HUDEP-2 (cell line): ENCODE data around the gene PXT1.
"Not testable (repeated sequence)": the region's sequence is repeated elsewhere in the genome, so short reads cannot be mapped to it uniquely, and the experiment has no call there.

ENCODE experiments used
- DNase-seq, 76 experiments: peaks; one replicate each; lab custom pipeline; 2025; ENCODE audit not compliant: unreplicated experiment in 76 of 76; lab: John Stamatoyannopoulos, UW

The PXT1 gene, protein sequence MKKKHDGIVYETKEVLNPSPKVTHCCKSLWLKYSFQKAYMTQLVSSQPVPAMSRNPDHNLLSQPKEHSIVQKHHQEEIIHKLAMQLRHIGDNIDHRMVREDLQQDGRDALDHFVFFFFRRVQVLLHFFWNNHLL

DNA sequence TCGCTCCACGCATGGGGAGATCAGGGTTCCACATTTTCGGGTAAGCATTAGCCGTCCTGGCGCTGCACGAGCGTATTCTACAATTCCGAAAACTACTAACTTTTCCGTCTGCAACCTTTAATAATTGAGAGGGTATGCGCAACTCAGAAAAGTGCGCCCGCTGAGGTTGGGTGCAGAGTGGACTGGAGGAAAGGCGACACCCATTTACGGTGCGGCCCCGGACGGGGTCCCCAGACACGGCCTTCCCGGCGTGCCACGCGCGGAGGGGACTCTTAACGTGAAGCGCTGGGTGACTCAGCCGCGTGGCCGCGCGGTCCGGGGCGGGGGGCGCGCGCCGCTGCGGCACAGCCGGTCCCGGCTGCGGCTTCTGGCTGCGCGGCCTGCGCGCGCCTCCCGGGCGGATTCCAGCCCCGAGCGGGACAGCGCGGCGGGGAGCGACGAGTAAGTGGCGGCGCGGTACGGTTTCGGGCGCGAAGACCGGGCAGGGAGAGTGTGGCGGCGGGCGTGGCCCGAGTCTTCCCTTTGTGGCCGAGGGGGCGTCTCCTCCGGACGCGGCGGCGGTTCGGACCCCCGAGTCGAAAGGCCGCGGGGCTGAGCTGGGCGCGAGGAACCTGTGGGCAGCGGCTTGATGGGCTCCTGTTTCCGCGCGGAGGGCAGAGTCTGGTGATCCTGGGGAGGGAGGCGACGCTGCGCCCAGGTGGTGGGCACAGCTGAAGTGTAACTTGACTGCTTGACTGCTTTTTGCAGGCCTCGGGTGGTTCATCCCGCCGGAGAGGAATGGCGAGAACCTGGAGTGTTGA lies at the start of gene PXT1, which contains the start of gene KCTD20:
Gene PXT1 (minus strand): TSS at position 184 of the 800 bp plus-strand sequence. CDS start 16,772 bp downstream, outside the sequence.
Gene KCTD20 (plus strand): TSS at position 330 of the 800 bp plus-strand sequence. CDS start 27,098 bp downstream, outside the sequence.
- DNase-seq: peak in 75 of 76 experiments; percentile 36 to 89 (median 82)

DNA sequence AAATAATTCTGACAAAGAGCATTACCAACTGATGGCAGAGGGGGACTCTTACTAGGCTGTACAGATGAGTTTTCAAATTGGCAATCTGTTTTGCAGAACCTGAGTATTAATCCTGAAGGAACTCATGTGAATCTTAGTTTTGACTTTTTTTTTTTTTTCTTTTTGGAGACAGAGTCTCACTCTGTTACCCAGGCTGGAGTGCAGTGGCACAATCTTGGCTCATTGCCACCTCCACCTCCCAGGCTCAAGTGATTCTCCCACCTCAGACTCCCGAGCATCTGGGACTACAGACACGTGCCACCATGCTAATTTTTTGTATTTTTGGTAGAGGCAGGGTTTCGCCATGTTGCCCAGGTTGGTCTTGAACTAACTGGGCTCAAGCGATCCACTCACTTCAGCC lies 49.4 kb upstream of the PXT1 start:
- DNase-seq: no peak

DNA sequence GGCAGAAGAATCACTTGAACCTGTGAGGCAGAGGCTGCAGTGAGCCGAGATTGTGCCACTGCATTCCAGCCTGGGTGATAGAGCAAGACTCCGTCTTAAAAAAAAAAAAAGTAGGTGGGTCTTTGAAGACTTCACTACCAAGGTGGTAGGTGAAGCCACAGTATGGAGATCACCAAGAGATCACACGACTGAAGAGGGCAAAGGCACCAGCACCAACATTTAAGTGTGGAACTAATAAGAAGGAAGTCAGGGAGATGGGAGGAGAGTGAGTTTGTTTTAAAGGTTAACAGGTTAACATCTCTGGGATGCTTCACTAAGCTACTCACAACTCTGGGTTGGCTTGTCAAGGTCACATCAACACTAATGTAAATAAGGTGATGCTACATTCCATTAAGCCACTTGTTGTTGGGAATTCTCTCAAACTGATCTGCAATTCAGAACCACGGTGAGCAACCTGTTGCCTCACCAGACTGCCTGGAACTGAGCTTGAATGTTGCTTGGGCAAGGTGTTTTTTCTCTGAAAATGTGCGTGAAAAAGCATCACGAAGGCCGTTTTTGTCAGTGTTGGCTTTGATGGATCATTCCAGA lies 48.8 kb upstream of the PXT1 start:
- DNase-seq: no peak

DNA sequence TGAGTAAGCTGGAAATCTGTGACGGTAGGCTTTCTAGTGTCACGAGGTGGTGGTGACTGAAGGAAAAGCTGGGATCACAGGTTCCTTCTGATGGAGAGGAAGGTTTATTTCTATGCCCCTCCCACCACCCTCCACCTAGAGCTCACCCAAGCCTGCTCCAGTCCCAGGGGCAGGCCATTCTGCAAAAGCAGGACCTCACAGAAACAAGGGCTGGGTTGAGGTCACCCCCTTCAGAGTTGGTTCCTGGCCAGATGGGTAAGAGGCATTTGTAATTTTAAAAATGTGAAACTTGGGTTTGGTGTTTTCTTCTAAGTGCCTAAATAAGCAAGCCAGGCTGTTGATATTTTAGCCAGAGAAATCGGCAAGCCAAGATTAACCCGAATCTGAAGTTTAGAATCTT lies 46.8 kb upstream of the PXT1 start:
- no peak for DNase-seq

DNA sequence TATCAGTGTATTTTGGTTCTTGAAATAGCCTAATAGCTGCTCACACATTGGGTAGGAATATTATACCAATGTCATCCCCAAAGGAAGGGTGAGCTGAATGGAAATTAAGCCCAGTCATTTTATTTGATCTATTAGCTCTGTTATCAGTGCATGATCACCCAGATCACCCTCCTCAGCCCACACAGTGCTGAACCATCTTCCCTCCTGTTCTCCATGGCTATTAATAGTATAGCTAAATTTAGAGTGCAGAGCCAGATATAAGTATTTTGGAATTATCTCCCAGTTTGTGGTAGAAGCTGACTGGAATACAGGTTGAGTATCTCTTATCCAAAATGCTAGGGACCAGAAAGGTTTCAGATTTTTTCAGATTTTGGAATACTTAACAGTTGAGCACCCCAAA lies 45.6 kb upstream of the PXT1 start:
- peak in 1 of 76 experiments; percentile 32 for DNase-seq

DNA sequence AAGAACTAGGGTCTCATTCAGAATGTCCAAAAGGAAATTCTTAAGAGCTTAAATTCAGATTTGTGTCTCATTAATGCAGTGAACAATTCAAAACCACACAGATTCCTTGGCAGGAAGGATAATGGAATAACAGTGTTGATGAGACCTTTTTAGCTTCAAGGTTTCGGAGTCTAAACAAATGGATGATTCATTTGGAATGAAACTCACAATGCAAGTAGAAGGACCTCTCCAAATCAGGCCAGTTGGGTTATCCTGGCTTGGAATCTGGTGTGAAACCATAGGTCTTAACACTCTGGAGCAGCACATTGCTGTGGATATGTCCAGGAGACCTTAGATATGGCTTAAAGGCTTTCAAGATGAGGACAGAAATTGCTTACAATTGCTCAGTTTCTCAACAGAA lies 45.0 kb upstream of the PXT1 start:
- DNase-seq: no peak

DNA sequence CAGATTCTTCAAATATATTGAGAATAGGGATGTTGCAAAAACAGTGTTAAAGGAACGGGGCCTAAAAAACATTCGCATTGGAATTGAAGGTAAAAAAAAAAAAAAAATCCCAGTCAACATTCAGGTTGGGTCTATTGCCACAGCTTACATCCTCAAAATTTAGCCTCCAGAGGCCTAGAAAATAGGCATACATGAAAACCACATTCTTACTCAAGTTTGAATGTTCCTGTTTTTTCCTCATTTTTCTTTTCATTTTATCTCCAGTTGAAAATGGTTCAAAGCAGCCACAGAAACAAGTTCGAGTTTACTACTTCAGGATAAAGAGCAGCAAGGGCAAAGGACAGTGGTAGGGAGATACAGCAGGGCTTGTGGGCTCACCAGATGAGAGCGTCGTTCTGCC lies 42.1 kb upstream of the PXT1 start:
- no peak for DNase-seq

DNA sequence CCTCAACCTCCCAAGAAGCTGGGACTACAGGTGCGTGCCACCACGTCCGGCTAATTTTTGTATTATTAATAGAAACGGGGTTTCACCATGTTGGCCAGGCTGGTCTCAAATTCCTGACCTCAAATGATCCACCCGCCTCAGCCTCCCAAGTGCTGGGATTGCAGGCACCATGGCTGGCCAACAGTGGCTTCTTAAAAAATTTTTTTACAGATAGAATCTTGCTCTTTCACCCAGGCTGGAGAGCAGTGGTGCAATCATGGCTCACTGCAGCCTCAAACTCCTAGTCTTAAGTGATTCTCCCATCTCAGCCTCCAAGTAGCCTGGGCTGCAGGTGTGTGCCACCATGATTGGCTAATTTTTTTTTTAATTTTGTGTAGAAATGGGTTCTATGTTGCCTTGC lies 40.7 kb upstream of the PXT1 start:
- not testable (repeated sequence) for DNase-seq

DNA sequence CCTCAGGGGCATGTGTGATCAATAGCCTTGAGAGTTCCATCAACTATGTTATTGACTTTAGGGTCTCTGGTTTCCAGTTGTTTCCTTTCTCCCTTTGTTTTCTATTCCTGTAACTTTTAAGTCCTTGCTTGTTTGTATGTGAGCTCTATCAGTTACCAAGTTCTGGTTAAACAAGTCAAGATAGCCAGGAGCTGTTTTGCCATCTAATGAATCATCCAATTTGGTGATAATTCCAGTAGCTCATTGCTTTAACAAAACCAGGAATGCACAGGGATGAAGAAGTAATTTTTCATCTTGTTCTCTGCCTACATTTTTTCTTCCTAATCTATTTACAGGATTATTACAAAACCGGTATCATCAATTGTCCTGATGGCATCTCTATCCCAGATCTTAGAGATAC lies 36.6 kb upstream of the PXT1 start:
- no peak for DNase-seq

DNA sequence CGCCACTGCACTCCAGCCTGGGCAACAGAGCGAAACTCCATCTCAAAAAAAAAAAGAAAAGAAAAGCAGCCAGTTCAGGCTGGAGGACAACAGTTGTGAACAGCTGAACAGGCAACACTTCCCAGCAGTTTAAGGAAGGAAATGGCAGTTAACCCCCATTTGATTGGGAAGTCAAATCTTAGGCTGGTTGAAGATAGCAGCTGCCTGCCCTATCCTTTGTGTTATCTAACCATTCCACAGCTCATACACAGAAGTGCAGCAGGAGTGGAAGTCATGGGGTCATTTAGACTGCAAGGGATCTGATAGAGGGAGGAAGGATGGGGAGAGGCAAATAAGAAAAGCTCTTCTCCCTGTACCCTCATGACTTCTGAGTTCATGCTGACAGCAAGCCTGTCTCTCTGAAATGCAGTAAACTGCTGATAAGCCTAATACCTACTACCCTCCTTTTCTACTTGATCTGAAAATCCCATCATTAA lies 35.4 kb upstream of the PXT1 start:
- peak in 29 of 76 experiments; percentile 5 to 73 (median 33) for DNase-seq

DNA sequence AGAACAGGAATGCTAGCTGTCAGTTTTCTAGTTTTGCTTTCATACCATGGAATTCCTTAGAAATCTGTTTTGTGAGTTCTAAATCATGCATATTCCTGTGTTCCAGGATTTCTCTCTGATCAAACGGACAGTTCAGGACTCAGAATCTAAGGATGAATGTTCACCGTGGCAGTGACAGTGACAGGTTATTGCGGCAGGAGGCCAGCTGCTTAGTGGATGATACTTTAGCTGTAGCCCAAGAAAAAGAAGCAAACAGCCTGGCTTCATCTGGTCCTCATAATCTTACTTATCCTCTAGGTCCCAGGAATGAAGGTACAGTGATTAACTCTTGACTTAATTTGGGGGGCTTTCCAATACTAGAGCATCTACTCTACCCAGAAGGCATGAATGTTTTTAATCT lies 27.3 kb upstream of the PXT1 start:
- no peak for DNase-seq

DNA sequence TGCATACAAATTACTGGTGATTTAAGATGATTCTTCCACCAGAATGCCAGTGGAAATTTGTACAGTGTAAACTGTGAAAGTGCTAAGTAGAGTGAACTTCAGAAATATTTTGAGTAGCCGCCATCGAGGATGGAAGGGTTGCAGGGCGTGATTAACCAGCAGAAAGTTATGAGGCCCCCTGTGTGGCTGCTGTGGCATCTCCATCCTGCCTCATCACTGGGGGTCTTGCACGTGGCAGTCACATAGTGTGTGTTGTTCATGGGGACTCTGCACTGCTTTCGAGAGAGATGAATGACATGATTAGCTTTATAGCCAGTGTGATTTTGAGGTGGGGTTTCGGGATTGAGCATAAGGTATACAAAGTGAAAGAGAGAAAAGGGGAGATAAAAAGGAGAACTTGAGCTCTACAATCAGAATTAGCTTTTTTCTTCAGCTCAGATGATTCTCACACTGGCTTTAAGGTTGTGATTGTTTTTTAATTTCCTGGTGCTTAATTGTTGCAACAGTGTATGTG lies 26.6 kb upstream of the PXT1 start:
- DNase-seq: no peak

DNA sequence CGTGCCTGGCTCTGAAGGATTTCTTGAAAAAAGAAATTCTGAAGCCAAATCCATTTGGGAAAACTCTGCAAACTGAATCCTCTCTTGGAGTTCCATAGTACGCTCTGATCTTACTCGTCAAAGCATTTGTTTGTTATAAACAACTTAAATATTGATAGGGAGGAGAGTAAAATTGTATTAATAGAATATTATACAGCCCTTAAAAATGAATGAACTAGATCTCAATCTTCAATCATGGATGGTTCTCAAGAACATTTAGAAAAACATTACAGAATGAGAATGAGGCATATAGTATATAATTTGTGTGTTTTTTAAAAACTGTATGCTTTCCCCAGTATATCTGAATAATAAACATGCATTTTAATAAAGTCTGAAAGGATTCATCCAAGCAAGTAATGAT lies 25.0 kb upstream of the PXT1 start:
- DNase-seq: no peak

DNA sequence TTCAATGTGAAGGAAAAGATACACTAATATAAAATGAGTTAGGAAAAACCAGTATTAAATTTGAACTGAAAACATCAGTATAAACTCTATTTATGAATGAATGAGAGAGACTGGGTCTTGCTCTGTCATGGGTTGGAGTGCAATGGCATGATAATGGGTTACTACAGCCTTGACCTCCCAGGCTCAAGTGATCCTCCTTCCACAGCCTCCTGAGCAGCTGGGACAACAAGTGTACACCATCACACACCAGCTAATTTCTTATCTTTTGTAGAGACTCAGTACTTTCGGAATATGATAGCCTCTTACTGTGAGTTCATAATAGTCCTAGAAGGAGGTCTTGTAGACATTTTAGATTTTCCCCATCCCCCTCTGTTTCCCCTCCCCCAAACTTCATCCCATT lies 21.6 kb upstream of the PXT1 start:
- DNase-seq: no peak

DNA sequence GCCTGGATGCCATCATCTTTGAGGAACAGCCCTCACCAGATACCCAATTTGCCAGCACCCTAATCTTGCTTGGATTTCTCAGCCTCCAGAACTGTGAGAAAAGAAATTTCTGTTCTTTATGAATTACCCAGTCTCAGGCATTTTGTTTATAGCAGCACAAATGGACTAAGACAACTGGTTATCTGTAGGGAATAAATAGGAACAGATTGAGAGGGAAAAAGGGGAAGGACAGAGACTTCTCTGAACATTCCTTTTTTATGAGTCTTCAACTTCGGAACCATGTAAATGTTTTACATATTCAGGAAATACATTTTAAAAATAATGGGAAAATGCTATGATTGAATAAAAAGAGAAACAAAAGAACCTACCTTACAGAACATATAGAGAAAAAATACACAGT lies 21.0 kb upstream of the PXT1 start:
- DNase-seq: no peak

DNA sequence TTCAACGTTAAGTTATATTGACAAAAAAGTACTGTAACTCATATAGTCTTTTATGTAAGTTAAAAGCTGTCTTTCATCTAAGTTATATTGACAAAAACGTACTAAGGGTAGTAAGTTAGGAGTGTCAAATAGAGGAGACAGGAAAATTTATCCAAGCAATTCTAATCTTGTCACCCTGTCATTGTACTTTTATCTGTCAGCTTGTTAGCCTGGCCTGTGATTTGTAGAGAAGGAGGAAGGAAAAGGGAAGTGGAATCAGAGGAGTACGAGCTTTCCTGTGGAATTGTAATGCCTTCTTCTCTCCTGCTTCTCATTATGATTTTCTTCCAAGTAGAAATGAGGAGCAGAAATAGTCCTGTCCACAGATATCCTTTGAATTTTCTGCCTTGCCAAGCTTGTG lies 19.0 kb upstream of the PXT1 start:
- no peak for DNase-seq

DNA sequence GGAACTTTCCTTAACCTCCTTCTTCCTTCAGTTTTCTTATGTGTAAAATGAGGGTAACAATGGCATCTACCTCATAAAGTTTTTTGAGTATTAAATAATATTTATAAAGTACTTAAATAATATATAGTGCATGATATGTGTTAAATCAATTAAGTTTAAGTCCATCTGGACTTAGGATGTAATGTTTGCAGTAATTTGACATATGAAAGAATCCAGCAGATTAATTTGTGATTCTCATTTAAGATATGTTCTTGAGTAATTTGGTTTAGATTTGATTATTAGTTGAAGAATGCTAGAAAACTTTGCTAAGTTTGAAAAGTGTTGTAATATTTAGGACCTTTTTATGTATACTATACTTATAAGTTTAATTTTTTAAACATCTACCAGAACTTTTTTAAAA lies 18.3 kb upstream of the PXT1 start:
- no peak for DNase-seq

DNA sequence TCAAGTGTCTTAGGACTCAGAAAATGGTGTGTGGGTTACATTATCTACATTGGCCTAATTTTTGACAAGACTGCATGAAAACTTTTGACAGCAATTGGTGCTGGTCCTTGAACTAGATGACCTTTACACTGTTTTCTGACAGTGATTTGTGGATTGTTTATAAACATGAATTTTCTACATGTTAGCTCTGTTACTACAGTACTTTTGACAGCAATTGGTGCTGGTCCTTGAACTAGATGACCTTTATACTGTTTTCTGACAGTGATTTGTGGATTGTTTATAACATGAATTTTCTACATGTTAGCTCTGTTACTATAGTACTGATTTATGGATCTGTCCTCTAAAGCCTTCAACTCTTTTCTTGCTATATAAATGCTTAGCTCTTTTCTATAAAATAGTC lies 16.8 kb upstream of the PXT1 start:
- no peak for DNase-seq

DNA sequence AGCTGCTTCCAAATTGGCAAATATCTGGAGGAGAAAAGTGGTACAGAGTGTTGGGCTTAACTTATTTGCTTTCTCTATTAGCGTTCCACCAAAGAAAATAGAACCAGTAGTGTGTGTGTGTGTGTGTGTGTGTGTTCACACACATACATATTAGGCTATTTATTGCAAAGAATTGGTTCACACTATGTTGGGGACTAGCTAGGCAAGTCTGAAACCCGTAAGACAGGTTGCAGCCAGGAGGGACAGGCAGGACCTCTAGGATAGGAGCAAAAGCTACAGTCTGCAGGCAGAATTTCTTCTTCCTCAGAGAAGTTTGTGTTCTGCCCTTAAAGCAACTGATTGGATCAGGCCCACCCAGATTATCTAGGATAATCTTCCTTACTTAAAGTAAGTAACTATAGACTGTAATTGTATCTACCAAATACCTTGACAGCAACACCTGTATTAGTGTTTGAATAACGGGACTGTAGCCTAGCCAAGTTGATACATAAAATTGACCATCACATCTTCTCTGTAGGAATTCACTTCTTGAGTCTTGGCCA lies 12.9 kb upstream of the PXT1 start:
- DNase-seq: no peak

DNA sequence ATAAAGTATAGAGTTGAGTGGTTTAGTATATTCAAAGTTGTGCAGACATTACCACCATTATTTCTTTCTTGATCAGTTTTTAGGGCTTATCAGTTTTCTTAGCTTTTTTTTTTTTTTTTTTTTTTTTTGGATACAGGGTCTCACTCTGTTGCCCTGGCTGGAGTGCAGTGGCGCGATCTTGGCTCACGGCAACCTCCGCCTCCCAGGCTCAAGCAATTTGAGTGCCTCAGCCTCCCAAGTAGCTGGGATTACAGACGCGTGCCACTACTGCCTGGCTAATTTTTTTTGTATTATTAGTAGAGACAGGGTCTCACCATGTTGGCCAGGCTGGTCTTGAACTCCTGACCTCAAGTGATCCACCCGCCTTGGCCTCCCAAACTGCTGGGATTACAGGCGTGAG lies 10.2 kb upstream of the PXT1 start:
- not testable (repeated sequence) for DNase-seq

DNA sequence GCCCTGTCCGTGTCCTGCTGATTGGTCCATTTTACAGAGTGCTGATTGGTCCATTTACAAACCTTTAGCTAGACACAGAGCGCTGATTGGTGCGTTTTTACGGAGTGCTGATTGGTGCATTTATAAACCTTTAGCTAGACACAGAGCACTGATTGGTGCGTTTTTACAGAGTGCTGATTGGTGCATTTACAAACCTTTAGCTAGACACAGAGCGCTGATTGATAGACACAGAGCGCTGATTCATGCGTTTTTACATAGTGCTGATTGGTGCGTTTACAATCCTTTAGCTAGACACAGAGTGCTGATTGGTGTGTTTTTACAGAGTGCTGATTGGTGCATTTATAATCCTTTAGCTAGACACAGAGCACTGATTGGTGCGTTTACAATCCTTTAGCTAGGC lies 6.5 kb upstream of the PXT1 start:
- DNase-seq: not testable (repeated sequence)
